Dermis blood vessel endothelial cell (primary cell): ENCODE data around the gene NKAIN2. TPM values are rescaled to one million over a fixed set of nuclear protein-coding genes. Genes with fewer than 3 reads are reported as not detected.
"Not testable (repeated sequence)": the region's sequence is repeated elsewhere in the genome, so short reads cannot be mapped to it uniquely, and the experiment has no call there.

Experiments
- DNase-seq: peaks from one replicate; pipeline ENCODE4 v3.0.0; 2010
- total RNA-seq: library from RNA; depleted of rRNA; stranded (reverse); fragments of >200 nt; gene quantifications from 2 replicates; pipeline ENCODE4 v1.2.3, GENCODE V29; 2014

NKAIN2 gene
- total RNA-seq, 1 donor from 2014 or later = not detected

DNA sequence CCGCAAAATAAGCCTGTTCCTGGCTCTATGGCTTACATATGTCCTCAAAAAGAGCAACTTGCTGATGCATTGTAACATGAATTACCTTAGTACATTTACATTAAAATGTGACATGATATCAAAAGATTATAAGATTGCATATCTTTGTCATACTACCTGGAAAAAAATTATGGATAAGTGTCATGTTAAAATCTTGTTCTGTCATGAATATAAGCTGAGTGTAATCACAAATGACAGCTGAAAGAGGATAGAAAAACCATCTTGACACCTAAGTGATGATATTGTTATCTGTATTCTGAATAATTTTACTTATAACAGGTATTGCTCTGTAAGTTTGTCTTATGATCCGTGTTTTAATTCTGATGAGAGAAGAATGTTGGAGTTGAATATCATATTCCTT lies 655.6 kb downstream of the NKAIN2 start:
- DNase-seq = no peak

DNA sequence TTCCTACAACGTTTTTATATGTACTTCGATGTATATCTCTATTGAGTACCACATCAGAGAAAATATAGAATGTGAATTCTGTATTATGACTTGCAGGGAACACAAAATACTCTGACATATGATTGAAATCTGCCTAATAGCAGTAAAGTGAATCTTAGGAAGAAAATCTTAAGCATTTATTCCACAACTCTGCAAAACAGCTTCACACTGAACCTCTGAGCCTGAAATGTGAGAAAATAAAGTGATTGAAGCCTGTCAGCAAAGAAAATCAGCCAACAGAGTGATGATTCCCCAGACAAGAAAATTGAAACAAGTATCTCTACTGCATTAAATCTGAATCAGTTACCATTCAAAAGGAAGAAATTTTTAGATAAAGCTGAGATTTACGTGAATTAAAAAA lies 659.1 kb downstream of the NKAIN2 start:
- DNase-seq = no peak

DNA sequence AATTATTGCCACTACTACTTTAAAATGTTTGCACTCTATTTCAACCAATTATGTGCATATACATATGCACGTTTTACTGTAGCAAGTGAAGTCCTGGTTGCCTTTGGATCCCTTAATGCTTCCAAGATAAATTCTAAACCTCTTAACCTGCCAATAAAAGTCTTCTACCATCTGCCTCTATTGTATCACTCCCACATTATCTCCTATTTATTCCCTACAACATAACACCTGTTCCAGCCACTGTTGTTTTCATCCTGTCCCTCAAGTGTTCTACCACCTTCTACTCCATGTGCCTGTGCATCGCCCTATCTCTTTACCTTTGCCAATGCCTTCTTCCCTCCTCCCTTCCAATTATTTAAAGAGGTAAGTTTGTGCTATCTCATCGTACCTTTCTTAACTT lies 659.6 kb downstream of the NKAIN2 start:
- no peak for DNase-seq

DNA sequence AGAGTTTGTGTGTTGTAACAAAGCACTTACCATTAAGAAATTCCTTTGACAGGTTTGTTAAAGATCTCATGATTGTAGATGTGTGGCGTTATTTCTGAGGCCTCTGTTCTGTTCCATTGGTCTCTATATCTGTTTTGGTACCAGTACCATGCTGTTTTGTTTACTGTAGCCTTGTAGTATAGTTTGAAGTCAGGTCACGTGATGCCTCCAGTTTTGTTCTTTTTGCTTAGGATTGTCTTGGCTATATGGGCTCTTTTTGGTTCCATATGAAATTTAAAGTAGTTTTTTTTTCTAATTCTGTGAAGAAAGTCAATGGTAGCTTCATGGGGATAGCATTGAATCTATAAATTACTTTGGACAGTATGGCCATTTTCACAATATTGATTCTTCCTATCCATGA lies 660.9 kb downstream of the NKAIN2 start:
- DNase-seq = not testable (repeated sequence)

DNA sequence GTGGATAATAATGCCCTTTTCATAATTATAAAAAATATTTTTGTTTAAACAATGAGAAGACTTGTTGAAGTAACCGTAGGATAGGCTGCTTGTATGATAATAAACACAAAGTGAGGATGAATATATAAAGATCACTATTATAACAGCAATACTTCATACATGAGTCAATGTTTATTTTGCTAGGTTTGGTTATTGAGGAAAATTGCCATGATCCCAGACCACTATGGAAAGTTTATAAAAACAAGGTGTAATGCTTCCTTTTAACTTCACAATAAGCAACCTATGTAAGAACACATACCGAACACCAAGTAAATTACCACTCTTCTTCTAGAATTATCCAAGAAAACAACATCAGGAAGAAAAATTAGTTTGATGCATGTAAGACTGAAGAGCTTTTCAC lies 663.3 kb downstream of the NKAIN2 start:
- DNase-seq = no peak

DNA sequence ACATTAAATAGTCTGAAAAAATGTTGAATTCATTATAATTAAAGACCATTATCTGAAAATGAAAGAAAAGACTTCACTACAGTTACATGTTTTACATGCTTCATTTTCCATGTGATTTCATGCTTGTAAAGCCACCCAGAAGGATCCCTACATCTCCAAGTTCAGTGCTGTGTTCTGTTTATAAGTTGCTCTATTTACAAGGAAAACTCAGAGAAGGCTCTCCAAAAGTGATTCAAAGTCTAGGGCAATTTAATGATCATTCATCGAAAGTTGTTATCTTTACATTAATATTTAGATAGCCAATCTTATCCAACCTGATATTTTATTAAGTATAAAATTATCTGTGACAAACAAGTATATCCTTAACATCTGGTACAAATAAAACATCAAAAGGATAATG lies 663.7 kb downstream of the NKAIN2 start:
- DNase-seq = no peak

DNA sequence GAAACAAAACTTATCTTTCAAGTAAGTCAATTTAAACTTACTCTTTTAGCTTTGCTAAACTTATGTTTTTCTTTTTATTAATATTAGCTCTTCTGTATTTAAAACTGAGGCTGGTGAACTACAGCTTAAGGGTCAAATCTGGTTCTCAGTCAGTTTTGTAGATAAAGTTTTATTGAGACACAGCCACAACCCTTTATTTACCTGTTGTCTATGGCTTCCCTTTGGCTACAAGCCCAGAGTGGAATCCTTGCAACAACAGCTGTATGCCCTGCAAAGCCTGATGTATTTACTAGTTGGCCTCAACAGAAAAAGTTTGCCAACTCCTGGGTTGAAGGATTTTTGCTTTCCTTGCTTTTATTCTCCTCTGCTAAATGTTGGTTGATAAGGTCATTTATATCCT lies 667.1 kb downstream of the NKAIN2 start:
- no peak for DNase-seq

DNA sequence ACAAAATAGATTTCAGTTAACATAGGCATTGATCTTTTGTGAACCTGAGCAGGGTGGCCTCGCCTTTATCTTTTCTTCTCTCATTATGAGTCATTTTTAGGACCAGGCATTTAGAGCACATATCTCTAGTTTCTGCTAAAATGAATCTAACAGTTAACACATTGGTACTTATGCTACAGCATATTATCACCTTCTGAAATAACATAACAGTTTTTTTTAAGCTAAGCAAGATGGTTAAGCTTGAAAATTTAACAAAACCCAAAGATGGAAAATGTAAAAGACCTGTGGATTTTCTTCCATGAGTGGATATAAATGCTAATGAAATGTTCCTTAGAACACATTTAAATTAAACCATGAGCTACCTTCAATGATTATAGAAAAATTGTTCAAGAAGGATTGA lies 671.5 kb downstream of the NKAIN2 start:
- DNase-seq = no peak

DNA sequence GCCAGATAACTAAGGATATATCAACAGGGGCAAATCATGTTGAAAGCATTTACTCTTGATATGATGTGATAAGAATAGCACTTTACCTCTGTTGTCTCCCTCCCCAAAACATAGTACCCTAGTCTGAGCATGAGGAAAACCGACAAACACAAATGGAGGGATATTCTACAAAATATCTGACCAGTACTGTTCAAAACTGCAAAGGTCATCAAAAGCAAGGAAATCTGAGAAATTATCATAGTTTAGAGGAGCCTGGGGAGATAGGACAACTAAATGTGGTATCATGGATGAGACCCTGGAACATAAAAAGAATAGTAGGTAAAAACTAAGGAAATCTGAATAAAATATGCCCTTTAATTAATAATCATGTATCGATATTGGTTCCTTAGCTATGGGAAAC lies 675.2 kb downstream of the NKAIN2 start:
- no peak for DNase-seq

DNA sequence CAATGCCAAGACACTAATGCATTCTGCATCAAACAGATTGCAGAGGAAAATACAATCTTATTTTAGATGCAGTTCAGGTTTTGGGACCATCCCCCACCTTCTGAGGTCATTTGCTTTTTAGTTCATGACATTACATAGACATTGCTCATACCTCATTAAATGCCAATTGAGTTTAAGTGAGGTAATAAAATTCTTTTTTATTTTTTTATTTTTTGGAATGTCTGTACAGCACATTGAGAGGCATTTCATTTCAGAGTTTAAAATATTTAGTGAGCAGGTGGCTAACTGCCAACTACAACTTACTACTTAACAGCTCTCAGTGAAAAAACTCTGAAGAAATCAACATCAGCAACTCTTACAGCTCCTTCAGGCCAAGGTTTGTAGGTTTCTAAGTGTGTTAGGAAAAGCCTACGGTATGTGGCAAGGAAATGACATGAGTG lies 676.3 kb downstream of the NKAIN2 start:
- DNase-seq = no peak

DNA sequence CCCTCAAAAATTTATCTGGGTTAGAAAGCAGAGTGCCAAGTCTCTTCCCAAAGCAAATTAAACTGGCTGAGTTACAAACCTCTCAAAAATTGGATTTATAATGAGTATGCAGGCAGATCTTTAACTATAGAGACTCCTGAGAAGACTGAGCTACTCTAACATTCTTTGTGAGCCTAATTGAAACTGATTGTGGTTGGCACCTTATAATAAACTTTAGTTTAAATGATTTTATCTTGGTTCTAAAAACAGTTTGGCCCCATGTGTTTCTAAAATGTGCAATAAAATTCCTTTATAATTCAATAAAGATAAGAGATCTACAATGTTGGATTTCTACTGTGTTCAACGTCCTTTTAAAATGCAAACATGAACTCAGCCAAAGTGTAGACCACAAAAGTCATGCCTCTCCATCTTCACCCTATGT lies 678.4 kb downstream of the NKAIN2 start:
- no peak for DNase-seq

DNA sequence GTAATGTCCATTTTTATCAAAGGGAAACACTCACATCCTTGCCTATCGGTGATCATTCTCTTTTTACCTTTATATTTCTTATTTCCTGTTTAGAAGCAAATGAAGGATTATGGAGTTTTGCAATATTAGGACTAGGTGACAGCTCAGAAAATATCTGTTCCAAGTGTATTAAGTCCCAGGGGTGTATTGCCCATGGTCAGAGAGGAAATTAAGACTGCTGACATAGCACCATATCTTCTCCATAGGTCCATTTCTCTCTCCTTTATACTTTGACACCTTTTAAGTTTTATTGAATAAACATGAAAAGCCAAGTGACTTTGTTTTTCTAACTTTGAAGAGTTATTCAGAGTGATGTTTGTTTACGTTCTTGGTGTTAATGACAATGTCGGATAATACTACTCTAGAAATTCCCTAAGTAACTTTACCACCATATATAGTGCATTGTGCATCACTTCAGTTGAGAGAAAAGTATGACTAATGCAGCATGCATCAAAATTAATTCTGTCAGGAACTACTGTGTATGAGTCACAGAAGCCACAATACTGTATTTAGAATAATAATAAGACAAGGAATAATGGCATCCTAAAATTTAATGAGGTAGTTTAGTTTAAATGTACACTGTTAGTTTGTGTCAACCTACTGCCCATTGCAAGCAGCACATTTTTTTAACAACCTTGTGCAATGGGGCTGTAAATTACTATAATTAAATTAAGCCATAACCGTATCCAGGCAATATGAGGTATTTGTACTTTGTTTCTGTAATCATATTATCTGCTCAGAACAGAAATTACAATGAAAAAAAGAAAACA lies 684.2 kb downstream of the NKAIN2 start:
- peak; percentile 37 for DNase-seq

DNA sequence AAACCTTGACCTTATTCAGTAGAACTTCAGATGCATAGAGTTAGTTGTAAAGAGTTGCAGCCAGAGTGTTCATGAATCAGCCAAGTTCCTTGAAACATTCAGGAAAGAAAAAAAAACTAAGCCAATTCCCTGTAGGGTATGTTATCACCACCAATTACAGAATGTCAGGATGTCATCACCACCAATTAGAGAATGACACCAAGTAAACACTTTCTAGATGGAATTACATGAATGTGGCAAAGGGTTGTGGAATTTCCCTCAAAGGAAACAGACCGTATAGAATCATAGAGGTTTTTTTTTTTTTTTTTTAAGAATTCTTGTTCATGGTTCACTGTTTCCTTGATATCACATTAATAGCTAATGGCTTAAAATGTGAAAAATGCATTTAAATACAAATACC lies 686.5 kb downstream of the NKAIN2 start:
- peak; percentile 21 for DNase-seq

DNA sequence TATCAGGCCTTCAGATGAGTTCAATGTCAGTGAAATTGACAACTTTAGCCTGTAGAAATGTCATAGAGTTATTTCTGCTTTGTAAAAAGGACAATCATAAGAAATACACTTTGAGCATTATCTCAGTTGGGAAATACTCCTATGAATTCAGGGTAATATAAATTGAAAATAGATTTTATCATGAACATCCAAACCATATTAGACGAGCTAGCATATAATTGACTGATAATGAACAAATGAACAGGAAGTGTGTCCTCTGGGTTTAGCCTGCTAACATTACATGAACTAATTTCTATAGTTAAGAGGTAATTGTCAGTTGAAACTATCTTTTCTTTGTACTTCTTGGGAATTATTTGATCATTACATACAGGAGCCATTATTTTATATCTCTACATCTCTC lies 689.6 kb downstream of the NKAIN2 start:
- no peak for DNase-seq

DNA sequence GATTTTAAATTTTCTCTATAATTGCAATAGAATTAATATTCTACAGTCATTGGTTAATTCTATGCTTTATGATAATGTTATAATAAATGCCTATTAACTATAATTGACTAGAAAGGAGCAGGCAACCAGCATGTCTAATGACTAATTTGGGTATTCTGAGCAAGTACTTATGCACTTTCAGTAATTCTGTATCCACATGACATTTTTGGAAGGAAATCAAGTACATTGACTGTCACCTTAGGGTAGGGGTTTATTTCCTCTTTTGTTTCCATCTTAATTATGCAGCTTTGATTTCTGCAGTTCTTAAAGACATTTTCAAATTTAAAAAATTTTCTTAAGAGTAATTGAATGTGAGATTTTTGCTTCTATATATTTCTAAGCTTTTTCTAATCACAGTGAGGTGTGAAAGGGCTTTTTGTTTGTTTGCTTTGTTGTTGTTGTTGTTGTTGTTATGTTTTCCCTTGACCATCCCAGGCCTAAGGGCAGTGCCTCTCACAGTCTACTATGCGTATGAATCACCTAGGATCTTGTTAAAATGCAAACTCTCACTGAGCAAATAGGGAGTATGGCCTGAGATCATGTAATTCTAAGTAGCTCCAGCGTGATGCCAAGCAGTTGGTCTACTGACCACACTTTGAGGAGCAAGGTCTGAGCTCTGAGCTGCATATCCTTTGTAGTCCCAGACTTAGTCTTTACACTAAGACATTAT lies 691.4 kb downstream of the NKAIN2 start:
- no peak for DNase-seq

DNA sequence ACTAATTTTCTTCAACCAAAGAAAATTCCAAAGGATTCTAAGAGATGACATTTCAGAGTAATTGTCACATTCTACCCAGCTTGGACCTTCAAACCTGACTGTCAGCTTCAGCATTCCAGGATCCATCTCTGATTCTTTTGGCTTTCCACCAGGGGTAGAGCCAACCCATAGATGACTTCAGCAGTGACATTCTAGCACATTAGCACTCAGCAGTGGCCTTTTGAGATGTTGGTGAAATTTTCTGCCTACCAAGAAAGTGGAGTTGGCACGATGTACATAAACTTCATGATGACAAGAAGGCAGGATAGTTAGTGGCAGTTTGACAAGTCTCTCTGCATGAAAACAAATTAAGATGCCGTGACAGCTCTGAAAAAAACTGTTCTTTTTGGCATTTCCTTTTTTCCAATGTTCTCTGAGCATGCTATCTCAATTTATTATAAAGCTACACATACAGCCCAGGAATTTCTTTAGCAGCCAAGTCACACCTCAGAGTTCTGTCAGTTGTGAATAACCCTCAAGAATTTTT lies 692.1 kb downstream of the NKAIN2 start:
- DNase-seq = no peak

DNA sequence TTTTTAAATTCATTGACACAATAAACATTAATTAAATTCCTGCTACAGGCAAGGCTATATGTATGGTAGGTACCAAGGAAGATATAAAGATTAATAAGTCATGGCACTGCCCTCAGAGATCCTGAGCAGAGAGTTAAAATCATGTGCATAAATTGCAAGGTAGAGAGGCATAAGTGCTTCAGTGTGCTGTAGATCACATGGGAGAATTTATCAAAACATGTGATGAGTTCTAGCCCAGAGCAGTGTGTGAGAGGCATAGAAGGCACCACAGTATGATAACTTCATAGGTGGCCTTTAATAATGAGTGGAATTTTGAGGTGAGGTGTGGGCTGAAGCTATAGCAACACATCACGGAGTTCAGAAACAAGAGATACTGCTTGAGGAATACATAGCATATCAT lies 692.7 kb downstream of the NKAIN2 start:
- DNase-seq = no peak

DNA sequence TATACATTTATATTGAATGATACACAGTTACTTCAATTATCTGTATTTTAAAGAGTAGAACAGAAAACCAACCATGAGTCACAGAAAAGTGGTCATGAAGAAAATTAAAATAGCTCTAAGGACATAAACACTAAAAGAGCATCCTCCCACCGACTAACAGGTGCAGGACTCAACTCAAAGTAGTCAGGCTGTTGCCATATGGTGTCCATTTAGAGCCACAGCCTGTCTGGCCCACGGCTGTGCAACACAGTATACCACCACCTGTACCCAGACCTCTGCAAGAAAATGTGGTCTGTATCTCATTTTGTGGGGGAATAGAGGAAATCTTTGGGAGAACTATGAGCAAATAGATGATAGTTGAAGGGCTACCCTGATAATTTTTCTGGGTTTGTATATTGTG lies 708.8 kb downstream of the NKAIN2 start:
- no peak for DNase-seq

DNA sequence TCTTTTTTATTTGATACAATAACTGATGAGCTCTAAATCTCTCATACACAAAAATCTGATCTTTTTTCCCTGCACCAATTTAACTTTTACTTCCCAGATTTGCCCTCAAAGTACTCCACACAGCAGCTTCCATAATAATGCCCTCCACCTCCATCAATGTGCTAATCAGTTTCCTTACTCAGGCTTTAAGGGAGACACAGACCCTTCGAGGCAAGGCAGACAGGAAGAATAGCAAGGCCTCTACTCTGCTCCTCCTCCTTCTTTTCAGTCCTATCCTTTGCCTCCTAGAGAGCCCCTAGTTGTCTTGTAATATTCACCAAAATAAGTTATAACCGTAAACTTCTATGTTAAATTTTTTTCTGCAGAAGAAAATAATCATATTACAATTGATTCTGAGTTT lies 713.7 kb downstream of the NKAIN2 start:
- DNase-seq = no peak

DNA sequence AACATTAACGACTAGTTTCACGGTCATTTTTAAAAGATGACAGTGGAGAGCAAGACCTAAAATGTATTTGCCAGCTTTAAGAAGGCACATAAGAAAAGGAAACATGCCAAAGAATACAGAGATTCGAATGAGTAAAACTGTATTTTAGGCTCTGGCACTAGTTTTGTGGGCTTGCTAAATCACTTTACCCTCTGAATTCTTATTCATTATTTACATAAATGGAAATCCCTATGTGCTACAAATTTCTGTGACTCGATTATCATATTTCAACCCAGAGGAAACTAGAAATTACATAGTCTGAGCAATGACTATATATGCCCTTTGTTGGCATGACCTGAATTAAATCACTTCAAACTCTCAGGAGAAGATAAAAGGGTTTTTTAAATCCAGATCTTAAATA lies 716.8 kb downstream of the NKAIN2 start:
- DNase-seq = no peak

DNA sequence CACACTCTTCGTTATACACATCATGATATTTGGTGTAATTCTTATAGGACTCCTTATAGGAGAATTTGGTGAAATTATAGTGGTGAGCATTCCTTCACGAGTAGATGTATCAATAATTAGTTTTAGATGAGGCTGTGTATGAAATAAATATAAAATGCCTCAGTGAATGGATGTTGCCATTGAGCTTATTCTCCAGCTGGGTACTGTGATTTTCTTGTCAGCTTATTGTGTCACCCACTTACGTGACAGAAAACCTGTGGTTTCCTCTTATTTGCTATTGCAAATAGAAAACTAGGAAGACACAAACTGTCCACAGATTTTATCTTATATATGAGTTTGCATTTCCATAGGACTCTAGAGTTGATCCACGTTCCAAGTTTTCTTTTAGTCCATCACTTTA lies 718.7 kb downstream of the NKAIN2 start:
- no peak for DNase-seq

DNA sequence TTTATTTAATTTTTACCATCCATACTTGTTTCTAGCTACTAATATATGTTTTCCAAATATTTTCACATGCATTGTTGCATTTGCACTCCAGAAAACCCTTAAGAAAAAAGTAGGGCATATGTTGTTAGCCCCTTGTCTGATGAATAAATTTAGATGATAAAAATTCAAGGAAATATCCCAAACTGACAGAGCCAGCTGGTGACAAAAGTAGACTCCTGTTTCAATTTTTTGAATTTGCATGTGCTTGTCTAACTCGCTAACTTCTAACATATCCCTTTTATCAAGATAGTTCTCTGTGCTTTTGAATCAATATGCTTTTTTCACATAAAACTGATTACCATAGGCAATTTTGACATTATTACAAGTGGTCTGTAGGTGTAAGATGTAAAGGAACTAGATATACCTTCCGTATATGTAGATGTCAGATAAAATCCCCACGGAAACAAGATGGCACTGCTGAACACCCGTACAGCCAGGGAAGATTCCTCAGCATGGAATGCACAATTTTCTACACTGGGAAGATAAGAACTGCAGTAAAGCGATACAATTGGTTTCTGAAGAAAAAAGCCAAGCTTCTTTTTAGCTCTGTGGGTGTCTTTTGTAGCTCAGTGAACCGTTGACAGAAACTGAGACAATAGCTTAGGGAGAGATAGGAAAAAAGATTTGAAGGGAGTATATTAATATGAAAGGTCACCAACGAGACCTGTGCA lies 721.0 kb downstream of the NKAIN2 start:
- DNase-seq = no peak

DNA sequence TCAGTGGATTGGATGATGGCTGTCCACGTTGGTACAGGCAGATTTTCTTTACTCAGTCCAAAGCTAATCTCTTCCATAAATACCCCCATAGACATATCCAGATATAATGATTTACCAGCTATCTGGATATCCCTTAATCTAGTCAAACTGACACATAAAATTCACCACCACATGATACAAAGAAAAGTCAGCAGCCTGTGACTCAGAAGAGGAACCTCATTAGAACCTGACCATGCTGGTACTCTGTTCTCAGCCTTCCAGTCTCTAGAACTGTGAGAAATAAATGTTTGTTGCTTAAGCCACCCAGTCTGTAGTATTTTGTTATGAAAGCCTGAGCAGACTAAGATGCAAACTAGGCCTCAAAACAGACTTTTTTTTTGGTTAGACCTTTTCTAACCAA lies 727.3 kb downstream of the NKAIN2 start:
- DNase-seq = no peak
